Suprapubic skin (tissue), 4 donors: ENCODE measurements around the gene PSMF1.

Experiments
- POLR2A ChIP-seq, 2 donors: fragments of 450-650 bp; IDR thresholded peaks; one replicate each; pipeline ENCODE4 v1.6.1; 2017; ENCODE audit warnings: antibody characterized with exemption in 2 of 2, mild to moderate bottlenecking in 2 of 2, moderate library complexity in 2 of 2
- POLR2AphosphoS5 ChIP-seq, 3 donors: sonication (generic); formaldehyde crosslinking; IDR thresholded peaks; one replicate each; pipeline ENCODE4 v1.6.1; 2017; ENCODE audit warnings: antibody characterized with exemption in 3 of 3
- TF ChIP-seq, protein P1 (sequence below), 2 donors: fragments of 200-600 bp in 1 of 2; fragments of 450-650 bp in 1 of 2; sonication (generic) in 1 of 2; IDR thresholded peaks; one replicate each; pipeline ENCODE4 v1.5.1; 2016 to 2019; ENCODE audit warnings: antibody characterized with exemption in 2 of 2, mild to moderate bottlenecking in 1 of 2, moderate library complexity in 1 of 2

DNA sequence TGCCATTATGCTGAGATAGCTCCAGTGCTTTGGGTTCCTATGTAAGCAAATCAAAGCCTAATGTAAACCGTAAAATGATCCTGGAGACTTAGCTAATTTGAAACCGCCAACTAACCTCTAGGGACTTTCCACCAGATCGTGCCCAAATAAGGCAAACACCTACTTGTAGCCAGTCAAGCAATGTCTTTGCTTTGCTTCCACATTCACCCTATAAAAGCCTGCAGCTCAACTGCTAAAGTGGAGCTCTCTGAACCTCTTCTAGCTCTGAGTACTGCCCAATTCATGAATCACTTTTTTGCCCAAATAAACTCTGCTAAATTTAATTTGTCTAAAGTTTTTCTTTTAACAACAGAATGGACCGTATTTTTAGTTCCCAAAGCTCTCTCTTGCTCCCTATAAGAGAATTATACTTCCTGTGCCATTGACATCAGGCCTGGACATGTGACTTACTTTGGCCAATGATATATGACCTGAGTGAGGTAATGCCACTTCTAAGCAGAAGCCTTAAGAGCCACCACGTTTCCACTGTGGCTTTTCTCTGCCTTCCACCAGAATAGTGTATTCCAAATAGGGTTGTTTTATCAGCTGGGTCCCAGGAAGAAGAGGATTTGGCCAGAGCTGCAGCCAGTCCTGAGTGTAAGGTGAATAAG is 34.8 kb upstream of the PSMF1 start:
- TF ChIP-seq, protein P1, sequence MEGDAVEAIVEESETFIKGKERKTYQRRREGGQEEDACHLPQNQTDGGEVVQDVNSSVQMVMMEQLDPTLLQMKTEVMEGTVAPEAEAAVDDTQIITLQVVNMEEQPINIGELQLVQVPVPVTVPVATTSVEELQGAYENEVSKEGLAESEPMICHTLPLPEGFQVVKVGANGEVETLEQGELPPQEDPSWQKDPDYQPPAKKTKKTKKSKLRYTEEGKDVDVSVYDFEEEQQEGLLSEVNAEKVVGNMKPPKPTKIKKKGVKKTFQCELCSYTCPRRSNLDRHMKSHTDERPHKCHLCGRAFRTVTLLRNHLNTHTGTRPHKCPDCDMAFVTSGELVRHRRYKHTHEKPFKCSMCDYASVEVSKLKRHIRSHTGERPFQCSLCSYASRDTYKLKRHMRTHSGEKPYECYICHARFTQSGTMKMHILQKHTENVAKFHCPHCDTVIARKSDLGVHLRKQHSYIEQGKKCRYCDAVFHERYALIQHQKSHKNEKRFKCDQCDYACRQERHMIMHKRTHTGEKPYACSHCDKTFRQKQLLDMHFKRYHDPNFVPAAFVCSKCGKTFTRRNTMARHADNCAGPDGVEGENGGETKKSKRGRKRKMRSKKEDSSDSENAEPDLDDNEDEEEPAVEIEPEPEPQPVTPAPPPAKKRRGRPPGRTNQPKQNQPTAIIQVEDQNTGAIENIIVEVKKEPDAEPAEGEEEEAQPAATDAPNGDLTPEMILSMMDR (IDR thresholded peaks at IDR 0.05) = no peak
- no peak for TF ChIP-seq POLR2A (IDR thresholded peaks at IDR 0.05)
- no peak for TF ChIP-seq POLR2AphosphoS5 (IDR thresholded peaks at IDR 0.05)
